B cell (primary cell): ENCODE results near the gene PDZD2. TPM values are rescaled to one million over a fixed set of nuclear protein-coding genes. Genes with fewer than 3 reads are reported as not detected.

ENCODE experiments used
- ATAC-seq: fragments of 200-7000 bp; cut with Tn5 transposase; one replicate; pipeline ENCODE4 v1.10.0; 2021; ENCODE audit warnings: low read depth, mild to moderate bottlenecking, moderate number of reproducible peaks, moderate library complexity
- CTCF ChIA-PET: fragments of 350-600 bp; sonication (Branson Sonifier 250); formaldehyde crosslinking; loops from one replicate; lab custom pipeline; 2021; ENCODE audit warnings: antibody characterized with exemption, inconsistent platforms; lab: Charles Lee
- POLR2A ChIA-PET: fragments of 350-600 bp; sonication (Branson Sonifier 250); formaldehyde crosslinking; loops from one replicate; lab custom pipeline; 2021; ENCODE audit warnings: antibody characterized with exemption; lab: Charles Lee
- DNase-seq: peaks from one replicate; pipeline ENCODE4 v3.0.0; 2013
- H2AFZ ChIP-seq: 2 replicates; pipeline ENCODE4 v1.6.1; 2012; ENCODE audit warnings: mild to moderate bottlenecking, low read depth, low read length; ENCODE audit not compliant: insufficient read depth, poor library complexity, severe bottlenecking
- H3K27ac ChIP-seq, 2 donors: 1 replicate in 1 of 2; 2 replicates in 1 of 2; pipeline ENCODE4 v1.5.1; 2012 to 2013; ENCODE audit warnings: low read length in 2 of 2, mild to moderate bottlenecking in 2 of 2, moderate library complexity in 1 of 2
- H3K27me3 ChIP-seq, 4 experiments: fragments of 200-600 bp in 1 of 4; sonication (generic) in 1 of 4; replicated peaks in 1 of 4; 1 replicate in 2 of 4; 2 replicates in 2 of 4; pipeline versions ENCODE4 v1.6.1 to v1.7.0; 2013 to 2016; ENCODE audit warnings: low read length in 3 of 4, mild to moderate bottlenecking in 2 of 4, mixed read lengths in 1 of 4, moderate library complexity in 1 of 4; ENCODE audit not compliant: insufficient read depth in 4 of 4, control insufficient read depth in 3 of 4; ENCODE audit errors: control extremely low read depth in 1 of 4
- H3K36me3 ChIP-seq, 2 experiments: replicated peaks in 1 of 2; 1 replicate in 1 of 2; 2 replicates in 1 of 2; pipeline versions ENCODE4 v1.6.1 to v1.7.1; 2013; ENCODE audit warnings: low read length in 1 of 2; ENCODE audit not compliant: insufficient read depth in 2 of 2, control insufficient read depth in 1 of 2; ENCODE audit errors: control extremely low read depth in 1 of 2, extremely low read depth in 1 of 2
- H3K4me1 ChIP-seq, 2 donors: fragments of 200-600 bp in 1 of 2; sonication (generic) in 1 of 2; 1 replicate in 1 of 2; 2 replicates in 1 of 2; pipeline versions ENCODE4 v1.5.1 to v1.6.1; 2013 to 2017; ENCODE audit warnings: low read length in 2 of 2; ENCODE audit not compliant: control insufficient read depth in 2 of 2, insufficient read depth in 2 of 2
- H3K4me2 ChIP-seq: replicated peaks from 2 replicates; pipeline ENCODE3; 2012; ENCODE audit warnings: mild to moderate bottlenecking, low read depth, low read length; ENCODE audit not compliant: poor library complexity, severe bottlenecking
- H3K4me3 ChIP-seq, 5 experiments: fragments of 200-600 bp in 1 of 5; sonication (generic) in 1 of 5; 1 replicate in 3 of 5; 2 replicates in 2 of 5; pipeline versions ENCODE4 v1.5.1 to v1.7.0; 2011 to 2016; ENCODE audit warnings: low read length in 4 of 5, mild to moderate bottlenecking in 4 of 5, low read depth in 2 of 5, control low read depth in 1 of 5, moderate library complexity in 1 of 5; ENCODE audit not compliant: insufficient read depth in 1 of 5; ENCODE audit errors: control extremely low read depth in 1 of 5, extremely low read depth in 1 of 5
- H3K79me2 ChIP-seq: fragments of 200-600 bp; sonication (generic); one replicate; pipeline ENCODE4 v1.6.0; 2016; ENCODE audit warnings: low read length; ENCODE audit not compliant: control insufficient read depth, insufficient read depth
- H3K9ac ChIP-seq: fragments of 200-600 bp; sonication (generic); 2 replicates; pipeline ENCODE4 v1.6.1; 2017; ENCODE audit warnings: mild to moderate bottlenecking, low read length, moderate library complexity
- H3K9me3 ChIP-seq, 3 donors: one replicate each; pipeline versions ENCODE4 v1.6.1 to v1.7.1; 2013; ENCODE audit warnings: low read length in 2 of 3; ENCODE audit not compliant: control insufficient read depth in 2 of 3, insufficient read depth in 1 of 3; ENCODE audit errors: control extremely low read depth in 1 of 3
- H4K20me1 ChIP-seq: 2 replicates; pipeline ENCODE4 v1.6.0; 2012; ENCODE audit warnings: mild to moderate bottlenecking, low read length; ENCODE audit not compliant: insufficient read depth, control insufficient read depth, poor library complexity, severe bottlenecking
- H3K27ac Mint-ChIP-seq: one replicate; pipeline ENCODE4 v1.8.0; 2021; ENCODE audit warnings: mixed read lengths
- H3K27me3 Mint-ChIP-seq: one replicate; pipeline ENCODE4 v1.8.0; 2021; ENCODE audit warnings: mixed read lengths
- H3K4me1 Mint-ChIP-seq: one replicate; pipeline ENCODE4 v1.8.0; 2021; ENCODE audit warnings: mixed read lengths
- H3K4me3 Mint-ChIP-seq: one replicate; pipeline ENCODE4 v1.8.0; 2021; ENCODE audit warnings: mixed read lengths
- H3K9me3 Mint-ChIP-seq: one replicate; pipeline ENCODE4 v1.8.0; 2022; ENCODE audit warnings: mixed read lengths; ENCODE audit not compliant: insufficient read depth
- CTCF ChIP-seq: fragments of 200-600 bp; IDR thresholded peaks from one replicate; pipeline ENCODE4 v1.8.0; 2022; ENCODE audit warnings: antibody characterized with exemption, mild to moderate bottlenecking
- EZH2 ChIP-seq: IDR thresholded peaks from 2 replicates; pipeline ENCODE4 v1.6.1; 2012; ENCODE audit warnings: borderline replicate concordance, low read depth, mild to moderate bottlenecking, moderate library complexity, low read length; ENCODE audit not compliant: insufficient read depth, poor library complexity, severe bottlenecking
- WGBS: methylation state at CpG from one replicate; pipeline ENCODE4 v1.1.5; 2013; ENCODE audit warnings: missing lambda C conversion rate; ENCODE audit not compliant: insufficient coverage; 5-methylcytosine and 5-hydroxymethylcytosine counted together
- intact Hi-C: fragments of 100-400 bp; cut with micrococcal nuclease; formaldehyde crosslinking; loops from one replicate; pipeline ENCODE4 v1.10.0; 2022
- polyA plus RNA-seq: library from polyadenylated mRNA; depleted of rRNA; stranded (reverse); fragments of >200 nt; gene quantifications from 2 replicates; pipeline ENCODE4 v1.2.3, GENCODE V29; 2012
- total RNA-seq, 2 donors: library from RNA; stranded (reverse); fragments of 120-200 nt in 1 of 2; gene quantifications; 1 replicate in 1 of 2; 2 replicates in 1 of 2; pipeline versions ENCODE4 v1.2.3 to v1.2.4, GENCODE V29; 2013 to 2022

PDZD2 gene
- total and polyA plus RNA-seq, 2 donors (not counting 1 experiment from before 2014, with no cell fraction given): not detected

- H3K4me1 ChIP-seq: no peaks in the 10 kb centered on the region
- 0% methylated on average over 1 of the region's 4 CpGs for WGBS
- no peaks in the 10 kb centered on the region for H3K36me3 ChIP-seq
- Mint-ChIP-seq H3K27ac (no peak overlapping the region), H3K4me3 (no peak overlapping the region), H3K4me1 (no peaks in the 10 kb centered on the region), H3K9me3 (no peaks in the 10 kb centered on the region), H3K27me3 (peaks cover 18% of the 10 kb centered on the region)
- no peak overlapping the region for H3K9ac ChIP-seq
- ChIA-PET CTCF (no interaction called here), POLR2A (no interaction called here)
- H3K79me2 ChIP-seq: no peaks in the 10 kb centered on the region
- no peak for TF ChIP-seq CTCF
- TF ChIP-seq EZH2: no peak
- no peaks in the 10 kb centered on the region for H4K20me1 ChIP-seq
- no peak overlapping the region for H2AFZ ChIP-seq
- H3K4me2 ChIP-seq: no peak overlapping the region
- intact Hi-C loops: no loop called here
- ATAC-seq: no peak
- no peak overlapping the region for H3K4me3 ChIP-seq
- peaks cover 0 to 2% (median 0%) of the 10 kb centered on the region in 4 experiments for H3K27me3 ChIP-seq
- no peak overlapping the region for H3K27ac ChIP-seq
- no peak for DNase-seq
- no peaks in the 10 kb centered on the region for H3K9me3 ChIP-seq
These were observed 181.1 kb downstream of the PDZD2 start for GRCh38 chr5:31819926-31820516.

GRCh38 chr5:31823472-31823871 lies 184.5 kb downstream of the PDZD2 start:
- Histone ChIP-seq H3K4me1 (no peaks in the 10 kb centered on the region), H3K36me3 (no peaks in the 10 kb centered on the region), H4K20me1 (no peaks in the 10 kb centered on the region), H2AFZ (no peak overlapping the region), H3K79me2 (no peaks in the 10 kb centered on the region), H3K27me3 (peaks cover 0 to 8% (median 0%) of the 10 kb centered on the region in 4 experiments), H3K9ac (no peak overlapping the region), H3K4me3 (no peak overlapping the region), H3K27ac (no peak overlapping the region), H3K4me2 (no peak overlapping the region), H3K9me3 (peaks cover 0 to 3% (median 3%) of the 10 kb centered on the region in 3 donors)
- Mint-ChIP-seq H3K27ac (no peak overlapping the region), H3K4me3 (no peak overlapping the region), H3K27me3 (peaks cover 24% of the 10 kb centered on the region), H3K9me3 (peaks cover 2% of the 10 kb centered on the region), H3K4me1 (no peaks in the 10 kb centered on the region)
- ChIA-PET CTCF (no interaction called here), POLR2A (no interaction called here)
- intact Hi-C loops: no loop called here
- DNase-seq: no peak
- ATAC-seq: no peak
- WGBS: 0% methylated on average over 1 of the region's 3 CpGs
- TF ChIP-seq CTCF: no peak
- no peak for TF ChIP-seq EZH2
